A549 (cell line): ENCODE data around the gene TUT7. TPM values are rescaled to one million over a fixed set of nuclear protein-coding genes. Genes with fewer than 3 reads are reported as not detected.
A peak's percentile ranks its signal among the peaks of the same experiment; 100 is the strongest.

Source experiments
- ATAC-seq, 2 experiments: fragments of 200-7000 bp in 1 of 2; fragments of >200 bp in 1 of 2; cut with Nextera tagmentation in 1 of 2; cut with Tn5 transposase in 1 of 2; 3 replicates each; pipeline versions ENCODE4 v1.8.0 to v1.9.1; 2018 to 2020; ENCODE audit warnings: mild to moderate bottlenecking in 1 of 2, moderate library complexity in 1 of 2
- CTCF ChIA-PET: fragments of 300-600 bp; sonication (Branson Sonifier 250); formaldehyde crosslinking; extraction: SDS; loops from one replicate; lab custom pipeline; 2021; ENCODE audit warnings: antibody characterized with exemption, inconsistent platforms; lab: Yijun Ruan, JAX
- POLR2A ChIA-PET: fragments of 350-600 bp; formaldehyde crosslinking; extraction: SDS; loops from one replicate; lab custom pipeline; 2021; ENCODE audit warnings: antibody characterized with exemption, inconsistent platforms; lab: Yijun Ruan, JAX
- DNase-seq, 2 experiments: peaks; one replicate each; pipeline versions ENCODE4 v3.0.0 to v3.0.0-alpha.2; 2011 to 2016; ENCODE audit warnings: low read depth in 1 of 2, low spot score in 1 of 2
- FAIRE-seq: peaks from 2 replicates; lab custom pipeline; 2011; peaks lifted over from hg19 to GRCh38; lab: Jason Lieb, UNC
- H3K27ac ChIP-seq, 2 experiments: fragments of >200 bp; sonication (Bioruptor Twin); formaldehyde crosslinking; 3 replicates each; pipeline ENCODE4 v1.5.1; 2016 to 2017
- H3K4me1 ChIP-seq: fragments of >200 bp; sonication (Bioruptor Twin); formaldehyde crosslinking; 3 replicates; pipeline ENCODE4 v1.6.1; 2016
- H3K4me2 ChIP-seq: fragments of >200 bp; sonication (Bioruptor Twin); formaldehyde crosslinking; 3 replicates; pipeline ENCODE4 v1.6.1; 2016
- H3K4me3 ChIP-seq: fragments of >200 bp; sonication (Bioruptor Twin); formaldehyde crosslinking; 3 replicates; pipeline ENCODE4 v1.5.1; 2016
- H3K9me3 ChIP-seq: fragments of >200 bp; sonication (Bioruptor Twin); formaldehyde crosslinking; 3 replicates; pipeline ENCODE4 v1.6.1; 2016
- BHLHE40 ChIP-seq: IDR thresholded peaks from 2 replicates; pipeline ENCODE4 v1.6.1; 2012; ENCODE audit warnings: low read depth, low read length, inconsistent platforms
- EP300 ChIP-seq, 2 experiments: fragments of >200 bp; sonication (Bioruptor Twin); formaldehyde crosslinking; IDR thresholded peaks; 2 replicates in 1 of 2; 3 replicates in 1 of 2; pipeline ENCODE4 v1.6.1; 2016 to 2017
- FOSB ChIP-seq: fragments of 250-450 bp; sonication (Bioruptor Pico); IDR thresholded peaks from 2 replicates; pipeline ENCODE4 v1.5.0; 2020; ENCODE audit warnings: mild to moderate bottlenecking, moderate library complexity
- GATA3 ChIP-seq: IDR thresholded peaks from 2 replicates; pipeline ENCODE4 v1.6.1; 2012; ENCODE audit warnings: borderline replicate concordance
- HOXB13 ChIP-seq: fragments of 250-450 bp; sonication (Bioruptor Pico); IDR thresholded peaks from 2 replicates; pipeline ENCODE4 v1.5.0; 2020; ENCODE audit warnings: low read depth, mild to moderate bottlenecking, moderate library complexity
- JUN ChIP-seq, 2 experiments: fragments of >200 bp; sonication (Bioruptor Twin); formaldehyde crosslinking; IDR thresholded peaks; 2 replicates in 1 of 2; 3 replicates in 1 of 2; pipeline ENCODE4 v1.6.1; 2016 to 2017
- MYC ChIP-seq: IDR thresholded peaks from 2 replicates; pipeline ENCODE4 v1.6.1; 2012; ENCODE audit warnings: mild to moderate bottlenecking, inconsistent platforms, low read length, improper control_type of control experiment, borderline replicate concordance
- NFE2L2 ChIP-seq: fragments of 150-350 bp; conservative IDR thresholded peaks from 2 replicates; pipeline ENCODE4 v1.6.1; 2014; ENCODE audit warnings: low read length
- PHF8 ChIP-seq: fragments of 200-600 bp; sonication (generic); IDR thresholded peaks from 2 replicates; pipeline ENCODE4 v1.6.1; 2016; ENCODE audit warnings: low read depth, mild to moderate bottlenecking, antibody characterized with exemption, moderate library complexity, borderline replicate concordance
- POLR2A ChIP-seq: IDR thresholded peaks from 2 replicates; pipeline ENCODE4 v1.6.1; 2012; ENCODE audit warnings: mild to moderate bottlenecking, low read length
- POLR2AphosphoS2 ChIP-seq: conservative IDR thresholded peaks from 2 replicates; pipeline ENCODE4 v1.6.1; 2012; ENCODE audit warnings: low read length, improper control_type of control experiment, inconsistent platforms
- RCOR1 ChIP-seq: fragments of 150-350 bp; IDR thresholded peaks from 2 replicates; pipeline ENCODE4 v1.6.1; 2014; ENCODE audit warnings: antibody characterized with exemption, low read length, low read depth
- ZNF302 ChIP-seq: fragments of 250-450 bp; sonication (Bioruptor Pico); IDR thresholded peaks from 2 replicates; pipeline ENCODE4 v1.9.0; 2021; ENCODE audit warnings: inconsistent platforms, mild to moderate bottlenecking, moderate library complexity
- WGBS: methylation state at CpG from one replicate; pipeline ENCODE4 v1.1.6; 2017; ENCODE audit errors: missing lambda C conversion rate; 5-methylcytosine and 5-hydroxymethylcytosine counted together
- polyA plus RNA-seq, 4 experiments: library from polyadenylated mRNA; depleted of rRNA in 3 of 4; stranded (reverse); fragments of >200 nt; fragmentation: RNase III in 1 of 4; extraction: RNeasy Plus Mini Kit Qiagen cat#74134 plus additional on column Dnase treatment in 1 of 4; gene quantifications; 2 replicates in 3 of 4; 3 replicates in 1 of 4; pipeline ENCODE4 v1.2.3, GENCODE V29; 2011 to 2017
- TF ChIP-seq, protein P1 (sequence below): fragments of 450-650 bp; IDR thresholded peaks from 2 replicates; pipeline ENCODE4 v1.6.1; 2014; ENCODE audit warnings: antibody characterized with exemption
- TF ChIP-seq, protein P2 (sequence below): IDR thresholded peaks from 2 replicates; pipeline ENCODE4 v1.6.1; 2012
- TF ChIP-seq, protein P3 (sequence below): fragments of 200-600 bp; sonication (generic); IDR thresholded peaks from 2 replicates; pipeline ENCODE4 v1.6.1; 2016; ENCODE audit warnings: antibody characterized with exemption, mild to moderate bottlenecking, moderate library complexity
- TF ChIP-seq, protein P4 (sequence below): fragments of >200 bp; sonication (Bioruptor Twin); formaldehyde crosslinking; IDR thresholded peaks from 3 replicates; pipeline ENCODE4 v1.6.1; 2016
- TF ChIP-seq, protein P5 (sequence below): fragments of 250-450 bp; sonication (Bioruptor Pico); IDR thresholded peaks from 2 replicates; pipeline ENCODE4 v1.5.0; 2021; ENCODE audit warnings: mild to moderate bottlenecking, moderate library complexity, borderline replicate concordance
- TF ChIP-seq, protein P6 (sequence below): fragments of >200 bp; sonication (Bioruptor Twin); formaldehyde crosslinking; IDR thresholded peaks from 2 replicates; pipeline ENCODE4 v1.6.1; 2016

Gene TUT7
- polyA plus RNA-seq, 2 of the 4 experiments (the other 2 are of a cell fraction), result 12.1 to 27.0 TPM

DNA sequence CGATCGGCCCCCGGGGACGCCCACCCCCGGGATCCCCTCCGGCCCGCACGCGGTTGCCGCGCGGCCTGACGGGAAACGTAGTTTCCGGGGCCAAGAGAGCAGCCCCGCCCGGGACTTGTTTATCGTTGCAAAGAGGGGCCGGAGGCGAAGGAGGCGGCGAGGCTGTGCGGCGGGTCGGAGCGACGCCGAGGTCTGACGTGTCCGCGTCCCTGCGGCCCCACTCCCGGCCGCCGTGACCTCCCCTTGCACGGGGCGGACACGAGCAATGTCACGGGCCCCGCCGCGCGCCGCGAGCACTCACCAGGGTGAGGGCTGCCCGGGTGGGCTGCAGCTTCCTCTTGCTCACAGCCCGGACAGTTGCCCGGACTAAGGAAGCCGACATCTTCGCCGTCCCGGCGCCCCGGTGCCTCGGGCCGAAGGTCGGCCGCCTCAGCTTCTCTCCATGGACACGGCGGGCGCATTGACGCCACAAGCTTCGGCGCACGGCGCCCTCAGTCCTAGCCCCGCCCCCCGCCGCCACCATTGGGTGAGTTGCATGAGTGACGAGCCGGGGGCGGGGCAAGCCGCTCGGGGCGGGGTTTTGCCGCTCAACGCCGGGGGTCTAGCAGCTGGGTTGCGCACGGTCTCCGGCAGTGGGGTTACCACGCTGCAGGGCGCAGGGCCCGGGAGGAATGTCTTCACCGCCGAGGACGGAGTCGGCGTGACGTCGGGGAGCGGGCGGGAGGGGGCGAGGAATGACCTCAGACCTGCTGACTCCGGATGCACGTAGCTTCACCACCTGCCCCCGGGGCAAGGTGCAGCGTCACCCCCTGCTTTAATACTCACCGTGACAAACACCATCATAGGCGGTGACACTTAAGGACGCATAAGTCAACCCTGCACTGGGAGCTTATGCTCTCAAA is 71.9 kb downstream of the TUT7 start, which contains the start of gene ISCA1:
TSS of gene ISCA1 (minus strand) at position 462 of the 902 bp plus-strand sequence. CDS start at position 382, 80 bp downstream.
- under 1% methylated on average over 72 of the region's 101 CpGs for WGBS
- peak; percentile 67 to 90 for DNase-seq
- ChIA-PET POLR2A (interaction anchor here (0.5 to 1.5 kb wide), 7 partner anchors 8 to 124 kb away, joined by 3 read pairs; no protein-coding TSS in a partner anchor), CTCF (interaction anchor here (0.9 to 1.3 kb wide), 3 partner anchors 15 to 133 kb away, joined by 3 read pairs; no protein-coding TSS in a partner anchor)
- ATAC-seq, result peak; percentile 90 to 93
- no peak for FAIRE-seq
- peak within 1 kb of the TSS; percentile 82 to 96 for H3K27ac ChIP-seq
- peak within 1 kb of the TSS; percentile 69 for H3K4me3 ChIP-seq
- H3K4me2 ChIP-seq, result peak within 1 kb of the TSS; percentile 91
- TF ChIP-seq HOXB13 (no peak), BHLHE40 (no peak), POLR2A (peak; percentile 74), PHF8 (peak; percentile 84), RCOR1 (no peak), GATA3 (0 out of 2 replicates have a peak, but pooled peaks have one; percentile 3), ZNF302 (no peak), POLR2AphosphoS2 (no peak), NFE2L2 (no peak), MYC (0 out of 2 replicates have a peak, but pooled peaks have one; percentile 64), FOSB (no peak), JUN (IDR thresholded peaks at IDR 0.05) (peak; percentile 28 to 92; a peak in 4 of 5 replicates), EP300 (IDR thresholded peaks at IDR 0.05) (peak in 1 of 2 experiments; percentile 10; a peak in 1 of 5 replicates)
- TF ChIP-seq, protein P1, sequence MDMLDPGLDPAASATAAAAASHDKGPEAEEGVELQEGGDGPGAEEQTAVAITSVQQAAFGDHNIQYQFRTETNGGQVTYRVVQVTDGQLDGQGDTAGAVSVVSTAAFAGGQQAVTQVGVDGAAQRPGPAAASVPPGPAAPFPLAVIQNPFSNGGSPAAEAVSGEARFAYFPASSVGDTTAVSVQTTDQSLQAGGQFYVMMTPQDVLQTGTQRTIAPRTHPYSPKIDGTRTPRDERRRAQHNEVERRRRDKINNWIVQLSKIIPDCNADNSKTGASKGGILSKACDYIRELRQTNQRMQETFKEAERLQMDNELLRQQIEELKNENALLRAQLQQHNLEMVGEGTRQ, result no peak
- TF ChIP-seq, protein P2, sequence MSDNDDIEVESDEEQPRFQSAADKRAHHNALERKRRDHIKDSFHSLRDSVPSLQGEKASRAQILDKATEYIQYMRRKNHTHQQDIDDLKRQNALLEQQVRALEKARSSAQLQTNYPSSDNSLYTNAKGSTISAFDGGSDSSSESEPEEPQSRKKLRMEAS, result peak; percentile 78
- TF ChIP-seq, protein P3, sequence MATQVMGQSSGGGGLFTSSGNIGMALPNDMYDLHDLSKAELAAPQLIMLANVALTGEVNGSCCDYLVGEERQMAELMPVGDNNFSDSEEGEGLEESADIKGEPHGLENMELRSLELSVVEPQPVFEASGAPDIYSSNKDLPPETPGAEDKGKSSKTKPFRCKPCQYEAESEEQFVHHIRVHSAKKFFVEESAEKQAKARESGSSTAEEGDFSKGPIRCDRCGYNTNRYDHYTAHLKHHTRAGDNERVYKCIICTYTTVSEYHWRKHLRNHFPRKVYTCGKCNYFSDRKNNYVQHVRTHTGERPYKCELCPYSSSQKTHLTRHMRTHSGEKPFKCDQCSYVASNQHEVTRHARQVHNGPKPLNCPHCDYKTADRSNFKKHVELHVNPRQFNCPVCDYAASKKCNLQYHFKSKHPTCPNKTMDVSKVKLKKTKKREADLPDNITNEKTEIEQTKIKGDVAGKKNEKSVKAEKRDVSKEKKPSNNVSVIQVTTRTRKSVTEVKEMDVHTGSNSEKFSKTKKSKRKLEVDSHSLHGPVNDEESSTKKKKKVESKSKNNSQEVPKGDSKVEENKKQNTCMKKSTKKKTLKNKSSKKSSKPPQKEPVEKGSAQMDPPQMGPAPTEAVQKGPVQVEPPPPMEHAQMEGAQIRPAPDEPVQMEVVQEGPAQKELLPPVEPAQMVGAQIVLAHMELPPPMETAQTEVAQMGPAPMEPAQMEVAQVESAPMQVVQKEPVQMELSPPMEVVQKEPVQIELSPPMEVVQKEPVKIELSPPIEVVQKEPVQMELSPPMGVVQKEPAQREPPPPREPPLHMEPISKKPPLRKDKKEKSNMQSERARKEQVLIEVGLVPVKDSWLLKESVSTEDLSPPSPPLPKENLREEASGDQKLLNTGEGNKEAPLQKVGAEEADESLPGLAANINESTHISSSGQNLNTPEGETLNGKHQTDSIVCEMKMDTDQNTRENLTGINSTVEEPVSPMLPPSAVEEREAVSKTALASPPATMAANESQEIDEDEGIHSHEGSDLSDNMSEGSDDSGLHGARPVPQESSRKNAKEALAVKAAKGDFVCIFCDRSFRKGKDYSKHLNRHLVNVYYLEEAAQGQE, result no peak
- TF ChIP-seq, protein P4, sequence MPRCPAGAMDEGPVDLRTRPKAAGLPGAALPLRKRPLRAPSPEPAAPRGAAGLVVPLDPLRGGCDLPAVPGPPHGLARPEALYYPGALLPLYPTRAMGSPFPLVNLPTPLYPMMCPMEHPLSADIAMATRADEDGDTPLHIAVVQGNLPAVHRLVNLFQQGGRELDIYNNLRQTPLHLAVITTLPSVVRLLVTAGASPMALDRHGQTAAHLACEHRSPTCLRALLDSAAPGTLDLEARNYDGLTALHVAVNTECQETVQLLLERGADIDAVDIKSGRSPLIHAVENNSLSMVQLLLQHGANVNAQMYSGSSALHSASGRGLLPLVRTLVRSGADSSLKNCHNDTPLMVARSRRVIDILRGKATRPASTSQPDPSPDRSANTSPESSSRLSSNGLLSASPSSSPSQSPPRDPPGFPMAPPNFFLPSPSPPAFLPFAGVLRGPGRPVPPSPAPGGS, result peak; percentile 70; the same call in 1 of the 3 replicates
- TF ChIP-seq, protein P5, sequence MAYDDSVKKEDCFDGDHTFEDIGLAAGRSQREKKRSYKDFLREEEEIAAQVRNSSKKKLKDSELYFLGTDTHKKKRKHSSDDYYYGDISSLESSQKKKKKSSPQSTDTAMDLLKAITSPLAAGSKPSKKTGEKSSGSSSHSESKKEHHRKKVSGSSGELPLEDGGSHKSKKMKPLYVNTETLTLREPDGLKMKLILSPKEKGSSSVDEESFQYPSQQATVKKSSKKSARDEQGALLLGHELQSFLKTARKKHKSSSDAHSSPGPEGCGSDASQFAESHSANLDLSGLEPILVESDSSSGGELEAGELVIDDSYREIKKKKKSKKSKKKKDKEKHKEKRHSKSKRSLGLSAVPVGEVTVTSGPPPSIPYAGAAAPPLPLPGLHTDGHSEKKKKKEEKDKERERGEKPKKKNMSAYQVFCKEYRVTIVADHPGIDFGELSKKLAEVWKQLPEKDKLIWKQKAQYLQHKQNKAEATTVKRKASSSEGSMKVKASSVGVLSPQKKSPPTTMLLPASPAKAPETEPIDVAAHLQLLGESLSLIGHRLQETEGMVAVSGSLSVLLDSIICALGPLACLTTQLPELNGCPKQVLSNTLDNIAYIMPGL (CRISPR knock-in tag), result no peak
- TF ChIP-seq, protein P6, sequence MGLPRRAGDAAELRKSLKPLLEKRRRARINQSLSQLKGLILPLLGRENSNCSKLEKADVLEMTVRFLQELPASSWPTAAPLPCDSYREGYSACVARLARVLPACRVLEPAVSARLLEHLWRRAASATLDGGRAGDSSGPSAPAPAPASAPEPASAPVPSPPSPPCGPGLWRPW, result no peak
- peaks cover 20% of the 10 kb centered on the region; the same call in 2 of the 3 replicates for H3K4me1 ChIP-seq
- no peaks in the 10 kb centered on the region for H3K9me3 ChIP-seq
